Keratinocyte (primary cell): Measurements from ENCODE around the gene ACVR1C. TPM values are rescaled to one million over a fixed set of nuclear protein-coding genes. Genes with fewer than 3 reads are reported as not detected.

Experiments used
- DNase-seq: peaks from one replicate; pipeline ENCODE4 v3.0.0-alpha.2; 2011; ENCODE audit warnings: low read depth, missing footprints, low spot score
- FAIRE-seq: peaks from 2 replicates; lab custom pipeline; 2011; peaks lifted over from hg19 to GRCh38; lab: Jason Lieb, UNC
- H2AFZ ChIP-seq: 2 replicates; pipeline ENCODE4 v1.6.0; 2012; ENCODE audit warnings: low read length, control low read depth, inconsistent platforms; ENCODE audit not compliant: control insufficient read depth
- H3K27ac ChIP-seq: 2 replicates; pipeline ENCODE4 v1.5.1; 2011; ENCODE audit warnings: low read length; ENCODE audit not compliant: control insufficient read depth, insufficient read depth
- H3K27me3 ChIP-seq: 3 replicates; pipeline ENCODE4 v1.6.0; 2011; ENCODE audit warnings: low read length; ENCODE audit not compliant: control insufficient read depth, insufficient read depth; ENCODE audit errors: extremely low read depth
- H3K36me3 ChIP-seq, 2 experiments: 2 replicates in 1 of 2; 3 replicates in 1 of 2; pipeline ENCODE4 v1.5.1; 2011; ENCODE audit warnings: low read length in 2 of 2, mild to moderate bottlenecking in 1 of 2; ENCODE audit not compliant: control insufficient read depth in 2 of 2, insufficient read depth in 2 of 2; ENCODE audit errors: extremely low read depth in 1 of 2
- H3K4me1 ChIP-seq: 3 replicates; pipeline ENCODE4 v1.5.1; 2011; ENCODE audit warnings: low read length; ENCODE audit not compliant: control insufficient read depth, insufficient read depth; ENCODE audit errors: extremely low read depth
- H3K4me2 ChIP-seq: 3 replicates; pipeline ENCODE4 v1.6.0; 2011; ENCODE audit warnings: low read depth, low read length; ENCODE audit not compliant: control insufficient read depth, insufficient read depth; ENCODE audit errors: extremely low read depth
- H3K4me3 ChIP-seq, 3 experiments: fragments of 200-600 bp in 1 of 3; sonication (generic) in 1 of 3; 2 replicates in 2 of 3; 3 replicates in 1 of 3; pipeline ENCODE4 v1.5.1; 2011 to 2016; ENCODE audit warnings: low read length in 3 of 3, mild to moderate bottlenecking in 3 of 3, control low read depth in 2 of 3, inconsistent platforms in 1 of 3, low read depth in 1 of 3, mixed read lengths in 1 of 3, mixed run types in 1 of 3, moderate library complexity in 1 of 3; ENCODE audit not compliant: control insufficient read depth in 2 of 3, insufficient read depth in 2 of 3; ENCODE audit errors: extremely low read depth in 1 of 3
- H3K79me2 ChIP-seq: 2 replicates; pipeline ENCODE4 v1.6.0; 2012; ENCODE audit warnings: low read length; ENCODE audit not compliant: control insufficient read depth, insufficient read depth
- H3K9ac ChIP-seq: 3 replicates; pipeline ENCODE4 v1.6.0; 2011; ENCODE audit warnings: low read length; ENCODE audit not compliant: control insufficient read depth, insufficient read depth; ENCODE audit errors: extremely low read depth
- H3K9me1 ChIP-seq: 3 replicates; pipeline ENCODE4 v1.6.0; 2011; ENCODE audit warnings: low read length; ENCODE audit not compliant: control insufficient read depth, insufficient read depth; ENCODE audit errors: extremely low read depth
- H3K9me3 ChIP-seq: 2 replicates; pipeline ENCODE4 v1.5.1; 2012; ENCODE audit warnings: low read depth, low read length; ENCODE audit not compliant: control insufficient read depth
- H4K20me1 ChIP-seq: 3 replicates; pipeline ENCODE4 v1.6.0; 2011; ENCODE audit warnings: low read length; ENCODE audit not compliant: control insufficient read depth, insufficient read depth; ENCODE audit errors: extremely low read depth
- CTCF ChIP-seq, 3 experiments: IDR thresholded peaks in 1 of 3; conservative IDR thresholded peaks in 1 of 3; optimal IDR thresholded peaks in 1 of 3; 2 replicates in 2 of 3; 3 replicates in 1 of 3; pipeline versions ENCODE3 to v1.5.1; 2011; ENCODE audit warnings: low read length in 3 of 3, mild to moderate bottlenecking in 3 of 3, moderate library complexity in 2 of 3, control low read depth in 1 of 3, inconsistent platforms in 1 of 3; ENCODE audit not compliant: insufficient read depth in 2 of 3; ENCODE audit errors: extremely low read depth in 1 of 3
- EZH2 ChIP-seq: IDR thresholded peaks from one replicate; pipeline ENCODE4 v1.6.1; 2012; ENCODE audit warnings: inconsistent platforms, mild to moderate bottlenecking, low read length, moderate library complexity
- dilution Hi-C: fragments of 300-500 bp; cut with MboI; formaldehyde crosslinking; loops from one replicate; pipeline ENCODE4 v1.7.0; 2020; ENCODE audit warnings: low sequenced_read_pairs; ENCODE audit not compliant: extremely low pct_ligation_motif_present
- polyA plus RNA-seq, 5 experiments: library from polyadenylated mRNA; depleted of rRNA in 3 of 5; stranded (reverse) in 3 of 5; stranded (forward) in 1 of 5; unstranded in 1 of 5; fragments of >200 nt; gene quantifications; 1 replicate in 1 of 5; 2 replicates in 3 of 5; 3 replicates in 1 of 5; pipeline versions ENCODE4 v1.2.1 to v1.2.3, GENCODE V29; 2011 to 2012; ENCODE audit warnings: missing spikeins in 2 of 5, low read depth in 1 of 5, low replicate concordance in 1 of 5

The ACVR1C gene
- polyA plus RNA-seq, 1 donor (not counting 4 experiments of a cell fraction or from before 2014, with no cell fraction given) = 0.20 TPM

GRCh38 chr2:157501026-157501425 lies 127.6 kb downstream of the ACVR1C start:
- Histone ChIP-seq H3K4me1 (no peaks in the 10 kb centered on the region), H3K27ac (no peak overlapping the region), H4K20me1 (no peaks in the 10 kb centered on the region), H3K36me3 (no peaks in the 10 kb centered on the region), H3K9me3 (no peaks in the 10 kb centered on the region), H3K27me3 (no peaks in the 10 kb centered on the region), H3K9me1 (no peaks in the 10 kb centered on the region), H2AFZ (no peak overlapping the region), H3K9ac (no peak overlapping the region), H3K4me2 (no peak overlapping the region), H3K79me2 (no peaks in the 10 kb centered on the region), H3K4me3 (no peak overlapping the region)
- FAIRE-seq (no peak), DNase-seq (no peak)
- TF ChIP-seq CTCF (optimal IDR thresholded peaks at IDR 0.05 in 1 of 3, IDR thresholded peaks at IDR 0.05 in 1 of 3, conservative IDR thresholded peaks at IDR 0.05 in 1 of 3; ENCODE audit: extremely low read depth in 1 of 3, insufficient read depth in 2 of 3, low read length in 3 of 3) = no peak
- no peak for TF ChIP-seq EZH2
- dilution Hi-C loops = no loop called here

- FAIRE-seq (no peak), DNase-seq (no peak)
- no peaks in the 10 kb centered on the region for H3K9me3 ChIP-seq
- no peaks in the 10 kb centered on the region for H3K4me1 ChIP-seq
- dilution Hi-C loops = no loop called here
- H3K27ac ChIP-seq = no peak overlapping the region
- no peaks in the 10 kb centered on the region for H3K36me3 ChIP-seq
- H3K9me1 ChIP-seq = no peaks in the 10 kb centered on the region
- H2AFZ ChIP-seq = no peak overlapping the region
- no peaks in the 10 kb centered on the region for H3K27me3 ChIP-seq
- H3K79me2 ChIP-seq = no peaks in the 10 kb centered on the region
- no peak overlapping the region for H3K4me3 ChIP-seq
- no peak overlapping the region for H3K4me2 ChIP-seq
- TF ChIP-seq EZH2 (no peak), CTCF (optimal IDR thresholded peaks at IDR 0.05 in 1 of 3, IDR thresholded peaks at IDR 0.05 in 1 of 3, conservative IDR thresholded peaks at IDR 0.05 in 1 of 3; ENCODE audit: extremely low read depth in 1 of 3, insufficient read depth in 2 of 3, low read length in 3 of 3) (no peak)
- no peaks in the 10 kb centered on the region for H4K20me1 ChIP-seq
- no peak overlapping the region for H3K9ac ChIP-seq
These were observed 128.3 kb downstream of the ACVR1C start for GRCh38 chr2:157500334-157500733.
